Activated CD8-positive, alpha-beta memory T cell treated with anti-CD3 and anti-CD28 coated beads for 1 hour (primary cell): Measurements from ENCODE around the gene PTEN.
"Not testable (repeated sequence)": the region's sequence is repeated elsewhere in the genome, so short reads cannot be mapped to it uniquely, and the experiment has no call there.

Source experiments
- DNase-seq, 2 donors: peaks; one replicate each; pipeline ENCODE4 v3.0.0-alpha.2; 2020; ENCODE audit warnings: low read depth in 1 of 2; ENCODE audit errors: extremely low read depth in 1 of 2

Gene PTEN

GRCh38 chr10:87863053-87863943 lies at the start of gene PTEN, which contains the start of gene KLLN:
Gene PTEN (plus strand): TSS chr10:87863625. CDS start chr10:87864470, 845 bp downstream.
Gene KLLN (minus strand): TSS chr10:87863533. CDS start chr10:87862487, 1,046 bp downstream.
- DNase-seq, result peak; percentile 56 to 68

- DNase-seq, result no peak
Measured at GRCh38 chr10:87816163-87816897, 47.1 kb upstream of the PTEN start.

- no peak for DNase-seq
Measured at GRCh38 chr10:87816898-87817608, 46.4 kb upstream of the PTEN start.

- peak; percentile 60 to 78 for DNase-seq
Measured at GRCh38 chr10:87817609-87818504, 45.6 kb upstream of the PTEN start, which contains the start of gene ATAD1. Gene ATAD1 (minus strand): TSS chr10:87818226. CDS start chr10:87814599, 3,627 bp downstream.

GRCh38 chr10:87818505-87819288 lies 44.7 kb upstream of the PTEN start:
- DNase-seq, result peak; percentile 32 to 40

GRCh38 chr10:87819289-87819585 lies 44.2 kb upstream of the PTEN start:
- DNase-seq, result no peak

GRCh38 chr10:87826653-87827052 lies 36.8 kb upstream of the PTEN start:
- no peak for DNase-seq

GRCh38 chr10:87827681-87828080 lies 35.7 kb upstream of the PTEN start:
- no peak for DNase-seq

- not testable (repeated sequence) for DNase-seq
Measured at GRCh38 chr10:87829051-87829450, 34.4 kb upstream of the PTEN start.

- DNase-seq, result no peak
Measured at GRCh38 chr10:87829986-87830729, 33.3 kb upstream of the PTEN start.

GRCh38 chr10:87836098-87836497 lies 27.3 kb upstream of the PTEN start:
- DNase-seq, result no peak

GRCh38 chr10:87837445-87837844 lies 26.0 kb upstream of the PTEN start:
- no peak for DNase-seq

- DNase-seq, result no peak
Measured at GRCh38 chr10:87838650-87839049, 24.8 kb upstream of the PTEN start.

- no peak for DNase-seq
Measured at GRCh38 chr10:87841186-87841585, 22.2 kb upstream of the PTEN start.

- DNase-seq, result no peak
Measured at GRCh38 chr10:87842220-87842641, 21.2 kb upstream of the PTEN start.

GRCh38 chr10:87842776-87843497 lies 20.5 kb upstream of the PTEN start:
- DNase-seq, result no peak

GRCh38 chr10:87843714-87844113 lies 19.7 kb upstream of the PTEN start:
- DNase-seq, result no peak
